Right renal pelvis (tissue), 4 donors: ENCODE data around the gene PADI4. TPM values are rescaled to one million over a fixed set of nuclear protein-coding genes. Genes with fewer than 3 reads are reported as not detected.

Source experiments
- DNase-seq, 4 donors: peaks; one replicate each; pipeline ENCODE4 v3.0.0-alpha.2; 2013; ENCODE audit warnings: low read depth in 4 of 4, low spot score in 3 of 4, missing footprints in 1 of 4
- polyA plus RNA-seq, 4 donors: library from polyadenylated mRNA; unstranded; fragments of 120-200 nt; gene quantifications; one replicate each; pipeline ENCODE4 v1.2.1, GENCODE V29; 2013; ENCODE audit not compliant: insufficient read length in 4 of 4

PADI4 gene
- polyA plus RNA-seq, 4 donors = 0.14 to 1.3 (median 0.65) TPM

GRCh38 chr1:17346046-17346789 lies 38.2 kb downstream of the PADI4 start:
- DNase-seq = no peak

DNA sequence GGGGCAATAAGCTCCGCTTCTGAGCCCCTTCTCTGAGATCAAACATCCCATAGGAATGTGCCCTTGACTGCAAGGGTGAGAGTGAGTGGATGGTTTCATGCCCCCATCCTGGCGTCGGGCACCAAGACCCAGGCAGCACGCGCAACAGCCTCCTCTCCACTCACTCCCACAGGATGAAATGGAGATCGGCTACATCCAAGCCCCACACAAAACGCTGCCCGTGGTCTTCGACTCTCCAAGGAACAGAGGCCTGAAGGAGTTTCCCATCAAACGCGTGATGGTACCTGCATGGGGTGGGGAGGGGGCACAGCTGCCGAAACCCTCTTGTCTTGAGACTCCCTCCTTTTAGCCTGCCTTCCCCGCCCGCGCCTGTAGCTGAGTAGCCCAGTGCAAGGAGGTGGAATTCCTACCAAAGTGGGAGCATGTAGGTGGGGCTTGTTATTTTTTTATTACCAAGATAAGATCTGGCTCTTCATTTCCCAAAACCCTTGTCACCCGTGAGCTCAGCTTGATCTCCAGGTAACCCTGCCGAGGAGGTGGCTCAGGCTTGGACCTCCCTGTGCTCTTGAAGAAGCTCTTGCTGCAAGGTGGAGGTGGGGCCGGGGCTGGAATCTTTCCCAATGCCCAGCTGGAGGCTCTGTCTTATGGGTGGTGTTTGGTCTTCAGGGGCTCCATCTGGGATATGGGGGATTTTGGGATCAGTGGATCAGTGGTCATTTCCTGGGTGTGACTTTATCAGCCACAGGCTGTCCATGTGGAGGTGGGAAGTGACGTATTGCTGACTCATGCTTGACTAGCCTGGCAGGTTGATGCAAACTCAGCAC lies 40.0 kb downstream of the PADI4 start:
- DNase-seq = no peak

- no peak for DNase-seq
Observed at GRCh38 chr1:17348593-17349234, 40.7 kb downstream of the PADI4 start.

DNA sequence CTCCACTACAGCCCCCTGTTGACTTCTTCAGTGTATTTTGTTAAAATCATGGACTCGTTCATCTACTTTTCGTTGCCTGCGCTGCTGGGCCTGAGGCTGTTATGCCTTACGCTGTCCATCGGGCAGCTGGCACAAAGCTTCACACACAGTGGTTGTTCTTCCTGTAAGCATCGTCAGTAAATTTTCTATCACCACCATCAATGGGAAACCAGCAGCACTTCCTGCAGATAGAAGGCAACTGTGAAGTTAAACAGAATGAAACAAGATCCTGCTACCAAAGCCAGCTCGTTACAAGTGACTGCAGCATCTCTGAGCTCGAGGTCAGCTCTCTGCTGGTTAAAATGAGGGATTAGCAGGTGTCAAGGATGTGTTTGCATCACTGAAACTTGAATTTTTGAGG lies 42.1 kb downstream of the PADI4 start:
- DNase-seq = no peak

GRCh38 chr1:17350928-17351446 lies 43.0 kb downstream of the PADI4 start:
- DNase-seq = no peak

GRCh38 chr1:17351598-17352324 lies 43.8 kb downstream of the PADI4 start:
- DNase-seq = no peak

DNA sequence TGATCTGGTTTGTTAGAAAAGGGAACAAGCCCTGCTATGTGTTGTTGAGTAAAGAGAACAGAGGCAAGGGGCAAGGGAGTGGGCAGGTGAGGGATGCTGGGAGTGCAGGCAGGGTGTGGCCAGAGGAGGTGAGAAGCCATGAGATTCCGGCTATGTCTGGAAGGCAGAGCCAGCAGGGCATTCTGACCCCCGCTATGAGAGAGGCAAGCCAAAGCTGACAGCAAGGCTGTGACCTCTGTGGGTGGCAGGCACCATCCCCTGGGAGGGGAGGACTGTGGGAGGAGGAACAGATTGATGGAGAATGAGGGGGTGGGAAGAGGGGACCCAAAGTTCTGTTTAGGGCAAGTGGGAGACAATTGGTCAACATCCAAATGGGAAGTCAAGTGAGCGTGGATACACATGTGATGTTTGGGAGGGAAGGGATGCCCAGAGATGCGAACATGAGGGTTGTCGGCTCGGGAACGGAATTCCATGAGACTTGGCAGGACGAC lies 44.5 kb downstream of the PADI4 start:
- no peak for DNase-seq

GRCh38 chr1:17355898-17356297 lies 47.9 kb downstream of the PADI4 start:
- no peak for DNase-seq

DNA sequence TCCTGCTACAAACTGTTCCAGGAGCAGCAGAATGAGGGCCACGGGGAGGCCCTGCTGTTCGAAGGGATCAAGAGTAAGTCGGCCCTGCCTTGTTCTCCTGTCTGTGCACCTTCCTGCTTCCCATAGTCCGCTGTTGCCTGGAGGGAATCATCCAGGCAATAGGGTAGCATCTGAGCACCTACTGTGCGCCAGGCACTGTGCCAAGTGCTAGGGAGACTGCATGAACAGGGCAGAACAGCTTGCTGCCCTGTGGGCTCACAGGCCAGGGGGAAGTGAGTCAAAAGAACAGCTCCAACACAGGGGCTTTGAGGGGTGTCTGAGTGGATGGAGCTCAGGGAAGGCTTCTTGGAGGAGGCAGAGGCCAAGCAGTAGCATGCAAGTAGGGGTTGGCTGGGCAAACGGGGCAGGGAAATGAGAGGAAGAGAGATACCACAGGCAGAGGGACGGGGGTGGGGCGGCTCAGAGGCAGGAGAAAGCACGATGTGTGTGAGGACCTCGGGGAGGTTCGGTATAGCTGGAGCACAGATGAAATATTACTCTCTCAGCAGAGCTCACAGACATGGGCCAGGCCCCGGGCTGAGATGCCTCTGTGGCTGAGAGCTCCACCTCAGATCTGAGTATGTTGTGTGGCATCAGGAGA lies 48.5 kb downstream of the PADI4 start:
- DNase-seq = no peak

DNA sequence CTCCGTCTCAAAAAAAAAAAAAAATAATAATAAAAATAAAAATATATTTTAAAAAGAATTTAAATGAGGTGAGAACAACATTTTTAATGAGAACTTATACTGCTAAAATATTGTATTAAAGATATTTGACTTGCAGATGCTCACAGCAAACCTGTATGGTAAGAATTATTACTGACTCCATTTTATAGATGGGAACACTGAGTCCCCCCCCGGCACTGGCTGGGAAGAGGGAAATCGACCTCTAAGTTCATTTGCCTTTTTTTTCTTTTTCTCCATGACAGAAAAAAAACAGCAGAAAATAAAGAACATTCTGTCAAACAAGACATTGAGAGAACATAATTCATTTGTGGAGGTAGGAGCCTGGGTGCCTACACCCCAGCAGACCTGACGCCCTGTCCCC lies 50.6 kb downstream of the PADI4 start:
- no peak for DNase-seq

DNA sequence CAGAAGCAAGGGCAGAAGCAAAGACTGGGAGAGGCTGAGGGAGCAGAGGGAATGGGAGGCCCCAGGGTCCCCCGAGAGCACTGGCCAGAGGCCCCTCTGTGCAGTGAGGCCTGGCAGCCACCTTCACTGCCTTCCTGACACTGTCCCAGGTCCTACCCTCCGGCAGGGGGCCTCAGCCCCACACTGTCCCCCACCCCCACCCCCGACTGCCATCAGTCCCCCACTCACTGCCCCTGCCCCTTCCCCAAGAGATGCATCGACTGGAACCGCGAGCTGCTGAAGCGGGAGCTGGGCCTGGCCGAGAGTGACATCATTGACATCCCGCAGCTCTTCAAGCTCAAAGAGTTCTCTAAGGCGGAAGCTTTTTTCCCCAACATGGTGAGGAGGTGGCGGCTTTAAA lies 51.0 kb downstream of the PADI4 start:
- DNase-seq = no peak

DNA sequence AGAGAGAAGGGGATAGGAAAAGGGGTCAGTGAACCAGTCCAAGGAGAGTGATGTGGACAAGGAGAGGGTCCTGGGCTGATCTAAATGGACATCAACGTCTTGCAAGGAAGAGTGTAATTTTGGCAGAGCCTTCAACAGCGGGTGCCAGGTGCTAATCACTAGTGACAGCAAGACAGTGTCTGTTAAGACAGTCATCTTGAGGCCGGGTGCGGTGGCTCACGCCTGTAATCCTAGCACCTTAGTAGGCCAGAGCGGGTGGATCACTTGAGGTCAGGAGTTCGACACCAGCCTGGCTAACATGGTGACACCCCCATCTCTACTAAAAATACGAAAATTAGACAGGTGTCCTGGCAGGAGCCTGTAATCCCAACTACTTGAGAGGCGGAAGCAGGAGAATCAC lies 51.8 kb downstream of the PADI4 start:
- no peak for DNase-seq

DNA sequence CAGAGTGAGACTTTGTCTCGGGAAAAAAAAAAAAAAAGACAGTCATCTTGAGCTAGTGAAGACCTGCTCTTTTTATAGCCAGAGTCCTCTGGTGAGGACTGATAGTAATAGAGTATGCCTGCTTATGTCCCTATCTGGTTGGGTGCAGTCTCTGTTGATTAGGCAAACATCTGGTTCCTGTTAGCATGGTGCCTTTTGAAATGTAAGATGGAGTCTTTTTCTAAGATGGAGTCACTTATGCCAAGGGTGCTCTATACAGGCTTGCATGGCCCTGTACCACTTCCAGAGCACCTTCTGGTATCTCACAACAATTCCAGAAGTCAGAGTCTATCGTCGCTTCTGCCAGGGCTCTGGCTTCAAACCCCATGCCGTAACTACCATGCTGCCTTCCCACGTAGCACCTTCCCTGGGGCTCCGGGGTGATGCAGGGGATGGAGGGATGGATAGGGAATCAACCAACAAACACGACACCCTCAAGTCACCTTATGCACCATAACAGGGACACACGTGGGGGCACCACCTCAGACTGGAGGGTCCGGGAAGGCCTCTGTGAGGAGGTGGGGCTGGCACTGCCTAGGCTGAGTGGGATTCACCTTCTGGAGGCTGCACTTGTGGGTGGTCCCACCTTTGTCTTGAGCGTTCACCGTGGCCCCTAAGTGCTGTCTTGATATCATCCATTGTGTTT lies 52.4 kb downstream of the PADI4 start:
- no peak for DNase-seq

DNA sequence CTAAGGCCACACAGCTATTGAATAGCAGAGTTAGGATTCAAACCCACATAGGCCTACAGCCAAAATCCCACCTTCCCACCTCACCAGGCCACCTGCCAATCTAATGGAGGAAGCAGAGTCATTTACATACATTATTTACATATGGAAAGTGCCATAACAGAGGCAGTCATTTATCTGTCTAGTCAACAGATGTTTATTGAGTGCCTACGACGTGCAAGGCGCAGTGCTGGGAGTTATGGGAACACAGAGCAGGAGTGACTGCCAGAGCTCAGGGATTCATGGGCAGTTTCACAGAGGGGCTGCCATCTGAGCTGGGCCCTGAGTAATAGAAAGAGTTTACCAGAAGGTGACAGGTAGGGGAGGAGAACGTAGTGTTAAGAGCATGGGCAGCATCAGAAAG lies 53.7 kb downstream of the PADI4 start:
- no peak for DNase-seq

DNA sequence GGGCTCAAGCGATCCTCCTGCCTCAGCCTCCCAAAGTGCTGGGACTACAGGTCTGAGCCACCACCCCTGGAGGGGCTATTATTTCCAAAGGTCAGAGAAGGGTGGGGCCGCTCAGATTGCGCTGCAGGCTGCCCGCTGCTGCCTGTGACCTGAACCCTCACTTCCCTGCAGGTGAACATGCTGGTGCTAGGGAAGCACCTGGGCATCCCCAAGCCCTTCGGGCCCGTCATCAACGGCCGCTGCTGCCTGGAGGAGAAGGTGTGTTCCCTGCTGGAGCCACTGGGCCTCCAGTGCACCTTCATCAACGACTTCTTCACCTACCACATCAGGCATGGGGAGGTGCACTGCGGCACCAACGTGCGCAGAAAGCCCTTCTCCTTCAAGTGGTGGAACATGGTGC lies 55.4 kb downstream of the PADI4 start:
- DNase-seq = no peak

DNA sequence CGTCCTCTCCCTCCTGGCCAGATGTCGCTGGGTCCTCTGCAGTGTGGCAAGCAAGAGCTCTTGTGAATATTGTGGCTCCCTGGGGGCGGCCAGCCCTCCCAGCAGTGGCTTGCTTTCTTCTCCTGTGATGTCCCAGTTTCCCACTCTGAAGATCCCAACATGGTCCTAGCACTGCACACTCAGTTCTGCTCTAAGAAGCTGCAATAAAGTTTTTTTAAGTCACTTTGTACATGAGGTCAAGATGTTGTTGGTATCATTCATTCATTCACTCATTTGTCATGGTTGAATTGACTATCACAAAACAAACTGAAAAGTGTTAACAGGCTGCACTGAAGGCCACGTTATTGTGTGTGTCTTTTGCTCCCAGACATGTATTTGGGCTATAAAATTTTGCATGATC lies 55.8 kb downstream of the PADI4 start:
- DNase-seq = no peak

GRCh38 chr1:17365293-17365692 lies 57.3 kb downstream of the PADI4 start:
- DNase-seq = no peak

DNA sequence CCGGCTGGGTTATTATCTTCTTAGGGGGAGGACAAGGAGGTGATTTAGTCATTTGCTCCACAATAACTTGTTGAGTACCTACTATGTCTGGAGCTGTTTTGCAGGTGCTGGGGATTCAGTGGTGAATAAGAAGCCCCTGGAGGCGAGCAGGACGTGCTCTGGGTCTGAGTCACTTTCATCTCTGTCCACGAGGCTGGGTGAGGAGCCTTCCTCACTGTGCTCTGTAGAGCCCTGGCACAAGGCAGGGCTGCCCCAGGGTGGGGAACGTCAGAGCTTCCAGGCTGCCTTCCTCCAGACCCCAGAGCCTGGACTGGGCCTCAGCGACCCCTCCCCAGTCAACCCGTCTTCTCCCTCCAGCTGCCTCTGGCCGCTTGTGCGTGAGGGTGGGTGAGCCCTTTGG lies 61.5 kb downstream of the PADI4 start:
- DNase-seq = no peak

DNA sequence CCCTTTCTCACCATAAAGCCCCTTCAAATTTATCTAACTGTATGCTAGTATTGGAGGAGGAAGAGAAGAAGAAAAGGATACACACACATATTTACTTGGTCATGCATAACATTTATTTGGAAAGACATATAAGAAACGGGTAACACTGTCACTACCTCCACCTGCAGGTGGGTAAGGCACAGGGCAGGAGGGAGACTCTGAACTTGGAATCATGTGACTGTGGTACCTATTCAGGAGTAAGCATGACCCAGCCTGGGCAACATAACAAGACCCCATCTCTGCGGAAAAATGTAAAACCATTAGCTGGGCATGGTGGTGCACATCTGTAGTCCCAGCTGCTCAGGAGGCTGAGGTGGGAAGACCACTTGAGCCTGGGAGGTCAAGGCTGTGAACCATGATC lies 62.6 kb downstream of the PADI4 start:
- DNase-seq = no peak

DNA sequence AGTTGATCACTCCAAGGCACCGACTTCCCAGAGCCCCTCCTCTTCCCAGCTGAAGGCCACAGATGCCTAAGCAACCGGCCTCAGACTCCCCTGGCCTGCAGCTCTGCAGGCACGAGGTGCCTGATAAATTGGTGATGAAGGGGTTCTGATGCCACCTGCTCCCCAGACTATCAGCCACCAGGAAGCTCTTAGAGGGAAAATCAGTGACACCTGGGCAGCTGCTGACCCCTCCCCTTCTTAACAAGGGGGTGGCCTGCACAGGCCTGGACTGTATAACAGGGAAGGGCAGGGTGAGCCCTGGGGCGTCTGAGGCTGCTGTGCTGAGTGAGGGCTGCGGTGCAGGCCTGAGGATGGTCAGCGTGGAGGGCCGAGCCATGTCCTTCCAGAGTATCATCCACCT lies 63.9 kb downstream of the PADI4 start, which contains the start of gene PADI6:
PADI6 (plus strand) TSS at position 301 of the 400 bp plus-strand sequence; CDS start at position 351, 50 bp downstream.
- no peak for DNase-seq
